Vagina (tissue), 2 donors: ENCODE results near the gene NFE2L2. TPM values are rescaled to one million over a fixed set of nuclear protein-coding genes. Genes with fewer than 3 reads are reported as not detected.
"Not testable (repeated sequence)": the region's sequence is repeated elsewhere in the genome, so short reads cannot be mapped to it uniquely, and the experiment has no call there.

Source experiments
- DNase-seq, 2 donors: peaks; one replicate each; pipeline ENCODE4 v3.0.0-alpha.2; 2017; ENCODE audit errors: extremely low spot score in 2 of 2
- H3K27ac ChIP-seq: fragments of 200-600 bp; sonication (generic); one replicate; pipeline ENCODE4 v1.5.1; 2019
- H3K27me3 ChIP-seq: fragments of 200-600 bp; sonication (generic); one replicate; pipeline ENCODE4 v1.5.1; 2019
- H3K36me3 ChIP-seq, 2 donors: fragments of 200-600 bp; sonication (generic); one replicate each; pipeline ENCODE4 v1.5.1; 2017 to 2019
- H3K4me1 ChIP-seq: fragments of 200-600 bp; sonication (generic); one replicate; pipeline ENCODE4 v1.5.1; 2019
- H3K4me3 ChIP-seq, 2 donors: fragments of 200-600 bp; sonication (generic); 1 replicate in 1 of 2; 2 replicates in 1 of 2; pipeline ENCODE4 v1.5.1; 2016 to 2019
- H3K9me3 ChIP-seq: fragments of 200-600 bp; sonication (generic); one replicate; pipeline ENCODE4 v1.5.1; 2019
- CTCF ChIP-seq, 3 experiments: fragments of 450-650 bp in 2 of 3; fragments of 200-600 bp in 1 of 3; sonication (generic) in 1 of 3; IDR thresholded peaks; one replicate each; pipeline ENCODE4 v1.5.1; 2017 to 2019; ENCODE audit warnings: antibody characterized with exemption in 3 of 3, mild to moderate bottlenecking in 2 of 3, moderate library complexity in 2 of 3
- POLR2A ChIP-seq, 2 donors: fragments of 450-650 bp; IDR thresholded peaks; one replicate each; pipeline ENCODE4 v1.6.1; 2017; ENCODE audit warnings: antibody characterized with exemption in 2 of 2, mild to moderate bottlenecking in 2 of 2, moderate library complexity in 2 of 2
- POLR2AphosphoS5 ChIP-seq, 2 donors: sonication (generic); formaldehyde crosslinking; IDR thresholded peaks; one replicate each; pipeline ENCODE4 v1.9.0; 2017; ENCODE audit warnings: antibody characterized with exemption in 2 of 2, mild to moderate bottlenecking in 2 of 2, low read depth in 1 of 2; ENCODE audit not compliant: insufficient read depth in 1 of 2
- intact Hi-C: fragments of 100-400 bp; cut with DNase I; formaldehyde crosslinking; loops from one replicate; pipeline ENCODE4 v1.15.1; 2023
- total RNA-seq: library from RNA; depleted of rRNA; stranded (reverse); fragments of >200 nt; gene quantifications from one replicate; pipeline ENCODE4 v1.2.3, GENCODE V29; 2016

Gene NFE2L2
- total RNA-seq, 1 donor from 2014 or later = 147 TPM

GRCh38 chr2:177204417-177204816, 60.1 kb downstream of the NFE2L2 start:
- H3K4me1 ChIP-seq = no peaks in the 10 kb centered on the region
- no peak for DNase-seq
- no peaks in the 10 kb centered on the region for H3K27me3 ChIP-seq
- H3K27ac ChIP-seq = no peak overlapping the region
- no peaks in the 10 kb centered on the region for H3K36me3 ChIP-seq
- no peak overlapping the region for H3K4me3 ChIP-seq
- intact Hi-C loops = no loop called here
- TF ChIP-seq POLR2A (IDR thresholded peaks at IDR 0.05) = no peak
- no peak for TF ChIP-seq CTCF (IDR thresholded peaks at IDR 0.05)
- no peak for TF ChIP-seq POLR2AphosphoS5 (IDR thresholded peaks at IDR 0.05; ENCODE audit: insufficient read depth in 1 of 2, low read depth in 1 of 2)
- H3K9me3 ChIP-seq = no peaks in the 10 kb centered on the region

GRCh38 chr2:177201919-177202346, 62.6 kb downstream of the NFE2L2 start:
- Histone ChIP-seq H3K27ac (no peak overlapping the region), H3K9me3 (no peaks in the 10 kb centered on the region), H3K36me3 (no peaks in the 10 kb centered on the region), H3K27me3 (no peaks in the 10 kb centered on the region), H3K4me1 (no peaks in the 10 kb centered on the region), H3K4me3 (no peak overlapping the region)
- TF ChIP-seq POLR2AphosphoS5 (IDR thresholded peaks at IDR 0.05; ENCODE audit: insufficient read depth in 1 of 2, low read depth in 1 of 2) (no peak), CTCF (IDR thresholded peaks at IDR 0.05) (no peak)
- DNase-seq = no peak
- intact Hi-C loops = no loop called here

GRCh38 chr2:177200419-177200818, 64.1 kb downstream of the NFE2L2 start:
- H3K4me3 ChIP-seq, H3K27ac ChIP-seq, H3K36me3 ChIP-seq, intact Hi-C loops, H3K9me3 ChIP-seq, H3K4me1 ChIP-seq, H3K27me3 ChIP-seq, DNase-seq: not testable (repeated sequence)

GRCh38 chr2:177195194-177195593, 69.3 kb downstream of the NFE2L2 start:
- Histone ChIP-seq H3K36me3 (no peaks in the 10 kb centered on the region), H3K4me3 (no peak overlapping the region), H3K27me3 (no peaks in the 10 kb centered on the region), H3K27ac (no peak overlapping the region), H3K9me3 (no peaks in the 10 kb centered on the region), H3K4me1 (no peaks in the 10 kb centered on the region)
- intact Hi-C loops = no loop called here
- TF ChIP-seq POLR2A (IDR thresholded peaks at IDR 0.05) (no peak), CTCF (IDR thresholded peaks at IDR 0.05) (no peak), POLR2AphosphoS5 (IDR thresholded peaks at IDR 0.05; ENCODE audit: insufficient read depth in 1 of 2, low read depth in 1 of 2) (no peak)
- no peak for DNase-seq

GRCh38 chr2:177193240-177193639, 71.3 kb downstream of the NFE2L2 start:
- TF ChIP-seq CTCF (IDR thresholded peaks at IDR 0.05) (no peak), POLR2AphosphoS5 (IDR thresholded peaks at IDR 0.05; ENCODE audit: insufficient read depth in 1 of 2, low read depth in 1 of 2) (no peak), POLR2A (IDR thresholded peaks at IDR 0.05) (no peak)
- Histone ChIP-seq H3K4me1 (no peaks in the 10 kb centered on the region), H3K9me3 (no peaks in the 10 kb centered on the region), H3K4me3 (no peak overlapping the region), H3K27ac (no peak overlapping the region), H3K27me3 (no peaks in the 10 kb centered on the region), H3K36me3 (no peaks in the 10 kb centered on the region)
- intact Hi-C loops = no loop called here
- DNase-seq = no peak

- no peak overlapping the region for H3K4me3 ChIP-seq
- H3K4me1 ChIP-seq = no peaks in the 10 kb centered on the region
- TF ChIP-seq POLR2AphosphoS5 (IDR thresholded peaks at IDR 0.05; ENCODE audit: insufficient read depth in 1 of 2, low read depth in 1 of 2) (no peak), POLR2A (IDR thresholded peaks at IDR 0.05) (no peak), CTCF (IDR thresholded peaks at IDR 0.05) (no peak)
- H3K9me3 ChIP-seq = no peaks in the 10 kb centered on the region
- intact Hi-C loops = no loop called here
- H3K27ac ChIP-seq = no peak overlapping the region
- no peaks in the 10 kb centered on the region for H3K27me3 ChIP-seq
- no peak for DNase-seq
- H3K36me3 ChIP-seq = no peaks in the 10 kb centered on the region
These were observed 71.7 kb downstream of the NFE2L2 start for GRCh38 chr2:177192788-177193187.
